A375 (cell line): Measurements from ENCODE around the gene HERPUD1. TPM values are rescaled to one million over a fixed set of nuclear protein-coding genes. Genes with fewer than 3 reads are reported as not detected.

Source experiments
- total RNA-seq: library from RNA; depleted of rRNA; stranded (reverse); fragments of >200 nt; shearing (Covaris generic); gene quantifications from 2 replicates; pipeline ENCODE4 v1.2.3, GENCODE V29; 2014; rRNA removed

HERPUD1 gene
- total RNA-seq: 69.7 and 74.6 TPM in 2 replicates

GRCh38 chr16:56931892-56932720 is at the start of gene HERPUD1:
Gene HERPUD1, plus strand, starts transcription at chr16:56932142. Its CDS starts 103 bp downstream, at chr16:56932245.

GRCh38 chr16:56961851-56962281 is 29.9 kb downstream of the HERPUD1 start, which contains the start of gene CETP:
Gene CETP, plus strand, starts transcription at chr16:56961950. Its CDS starts 30 bp downstream, at chr16:56961980.

GRCh38 chr16:56988948-56989945 is 57.3 kb downstream of the HERPUD1 start, which contains the start of gene NLRC5:
Gene NLRC5, plus strand, starts transcription at chr16:56989557. Its CDS starts 31,156 bp downstream, at chr16:57020713.

Other genes starting within 250 kb of the HERPUD1 start
- gene MT1X, start 249.7 kb upstream of the HERPUD1 start, total RNA-seq: 26.5 and 39.2 TPM in 2 replicates
- gene NUP93, start 202.0 kb upstream of the HERPUD1 start, total RNA-seq: 78.4 and 89.5 TPM in 2 replicates
- not detected in 2 replicates for gene SLC12A3, start 66.9 kb upstream of the HERPUD1 start, total RNA-seq
- not detected in 2 replicates for gene CETP, start 29.8 kb downstream of the HERPUD1 start, total RNA-seq
- 10.0 and 14.2 TPM in 2 replicates for gene NLRC5, start 57.4 kb downstream of the HERPUD1 start, total RNA-seq
- gene CPNE2, start 160.4 kb downstream of the HERPUD1 start, total RNA-seq: 11.0 and 17.9 TPM in 2 replicates